Spleen (tissue), 11 donors: ENCODE data around the gene CCDC149. TPM values are rescaled to one million over a fixed set of nuclear protein-coding genes. Genes with fewer than 3 reads are reported as not detected.

ENCODE experiments used
- DNase-seq: peaks from one replicate; pipeline ENCODE4 v3.0.0-alpha.2; 2020
- H3K27ac ChIP-seq, 8 donors: fragments of 200-600 bp; sonication (generic) in 7 of 8; 1 replicate in 4 of 8; 2 replicates in 4 of 8; pipeline versions ENCODE4 v1.5.0 to v1.8.0; 2016 to 2021; ENCODE audit warnings: inconsistent platforms in 4 of 8, mild to moderate bottlenecking in 4 of 8, moderate library complexity in 1 of 8
- H3K27me3 ChIP-seq, 7 donors: fragments of 200-600 bp; sonication (generic) in 6 of 7; replicated peaks in 1 of 7; 1 replicate in 4 of 7; 2 replicates in 3 of 7; pipeline versions ENCODE4 v1.5.0 to v1.8.0; 2016 to 2021; ENCODE audit warnings: inconsistent platforms in 3 of 7, mild to moderate bottlenecking in 1 of 7
- H3K36me3 ChIP-seq, 6 donors: fragments of 200-600 bp; sonication (generic) in 5 of 6; 1 replicate in 4 of 6; 2 replicates in 2 of 6; pipeline versions ENCODE4 v1.5.0 to v1.8.0; 2016 to 2021; ENCODE audit warnings: inconsistent platforms in 2 of 6
- H3K4me1 ChIP-seq, 6 donors: fragments of 200-600 bp; sonication (generic) in 5 of 6; 1 replicate in 3 of 6; 2 replicates in 3 of 6; pipeline versions ENCODE4 v1.5.0 to v1.8.0; 2016 to 2021; ENCODE audit warnings: inconsistent platforms in 3 of 6
- H3K4me3 ChIP-seq, 8 donors: fragments of 200-600 bp; sonication (generic) in 7 of 8; 1 replicate in 4 of 8; 2 replicates in 4 of 8; pipeline versions ENCODE4 v1.5.0 to v1.8.0; 2016 to 2021; ENCODE audit warnings: inconsistent platforms in 4 of 8, mild to moderate bottlenecking in 4 of 8, moderate library complexity in 2 of 8
- H3K9me3 ChIP-seq, 8 donors: fragments of 200-600 bp; sonication (generic) in 7 of 8; 1 replicate in 4 of 8; 2 replicates in 4 of 8; pipeline versions ENCODE4 v1.5.0 to v1.8.0; 2016 to 2021; ENCODE audit warnings: inconsistent platforms in 4 of 8
- POLR2A ChIP-seq, 3 donors: fragments of 450-650 bp; IDR thresholded peaks; one replicate each; pipeline ENCODE4 v1.5.1; 2017; ENCODE audit warnings: antibody characterized with exemption in 3 of 3, mild to moderate bottlenecking in 1 of 3
- POLR2AphosphoS5 ChIP-seq, 3 donors: sonication (generic); formaldehyde crosslinking; IDR thresholded peaks; one replicate each; pipeline ENCODE4 v1.5.1; 2017; ENCODE audit warnings: antibody characterized with exemption in 3 of 3
- WGBS, 5 donors: extraction: QIAGEN DNeasy Blood & Tissue Kit in 3 of 5; methylation state at CpG; one replicate each; pipeline versions ENCODE4 v1.1.5 to v1.1.7; 2013 to 2018; 5-methylcytosine and 5-hydroxymethylcytosine counted together
- intact Hi-C: fragments of 100-400 bp; cut with DNase I; formaldehyde crosslinking; loops from one replicate; pipeline ENCODE4 v1.15.0; 2023; ENCODE audit warnings: low total_unique reads
- polyA plus RNA-seq, 3 donors: library from polyadenylated mRNA; stranded (reverse); fragments of 200-250 nt; gene quantifications; one replicate each; pipeline ENCODE4 v1.2.1, GENCODE V29; 2013
- total RNA-seq, 7 donors: library from RNA; depleted of rRNA in 3 of 7; stranded (reverse); fragments of >200 nt in 3 of 7; fragmentation: NEBNext Ultra II Directional in 4 of 7; extraction: Animal tissue kit (Norgen Biotek cat#: 25700) in 4 of 7; gene quantifications; one replicate each; pipeline versions ENCODE4 v1.1.0 to v1.2.1, GENCODE V29; 2016 to 2021
- TF ChIP-seq, protein P1 (sequence below), 11 experiments: fragments of 200-600 bp in 7 of 11; fragments of 450-650 bp in 4 of 11; sonication (generic) in 4 of 11; IDR thresholded peaks in 8 of 11; conservative IDR thresholded peaks in 3 of 11; 1 replicate in 7 of 11; 2 replicates in 4 of 11; pipeline versions ENCODE4 v1.4.0 to v1.8.0; 2016 to 2021; ENCODE audit warnings: antibody characterized with exemption in 11 of 11, inconsistent platforms in 4 of 11, mild to moderate bottlenecking in 1 of 11
- donor health status: healthy with polysubstance abuse.
- donor health status: DM: no; HTN: no; CAD: no; lungs with moderate emphysema.
- donor health status: DM: no; HTN: no; CAD: no.
- donor health status: Bipolar disorder and iron deficiency.
- donor health status: healthy.
- donor health status: DM: no; HTN: no; CAD: no.
- donor health status: DM: yes; HTN: yes; CAD: no.

CCDC149 gene
- total and polyA plus RNA-seq, 10 donors: 1.9 to 16.0 (median 9.8) TPM

DNA sequence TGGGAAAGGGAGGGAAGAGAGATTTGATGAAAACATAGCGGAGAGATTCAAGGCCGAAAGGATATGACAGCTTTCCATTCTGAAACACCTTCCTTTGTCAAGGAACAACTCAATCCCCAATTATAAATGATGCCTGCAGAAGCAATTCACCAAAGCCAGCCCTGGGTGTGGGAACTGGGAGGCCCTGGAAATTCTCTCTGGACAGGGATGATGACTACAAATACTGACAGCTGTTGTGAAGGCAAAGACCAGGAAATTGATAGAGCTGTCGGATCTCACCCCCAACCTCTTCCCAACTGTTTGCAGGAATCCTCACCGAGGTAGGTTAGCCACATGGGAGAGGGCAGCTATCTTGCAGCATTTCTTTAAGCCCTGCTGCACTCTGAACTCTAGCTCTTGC, 54.3 kb downstream of the CCDC149 start:
- H3K4me1 ChIP-seq: peaks cover 0 to 3% (median 0%) of the 10 kb centered on the region in 6 donors
- peaks cover 0 to 15% (median 9%) of the 10 kb centered on the region in 8 donors for H3K9me3 ChIP-seq
- no peaks in the 10 kb centered on the region for H3K36me3 ChIP-seq
- no peak overlapping the region for H3K4me3 ChIP-seq
- WGBS, 5 donors: 56 to 84% (median 78%) methylated on average over 4 of the region's 4 CpGs
- H3K27ac ChIP-seq: no peak overlapping the region
- intact Hi-C loops: no loop called here
- no peaks in the 10 kb centered on the region for H3K27me3 ChIP-seq
- TF ChIP-seq POLR2AphosphoS5 (IDR thresholded peaks at IDR 0.05) (no peak), POLR2A (IDR thresholded peaks at IDR 0.05) (no peak)
- TF ChIP-seq, protein P1, sequence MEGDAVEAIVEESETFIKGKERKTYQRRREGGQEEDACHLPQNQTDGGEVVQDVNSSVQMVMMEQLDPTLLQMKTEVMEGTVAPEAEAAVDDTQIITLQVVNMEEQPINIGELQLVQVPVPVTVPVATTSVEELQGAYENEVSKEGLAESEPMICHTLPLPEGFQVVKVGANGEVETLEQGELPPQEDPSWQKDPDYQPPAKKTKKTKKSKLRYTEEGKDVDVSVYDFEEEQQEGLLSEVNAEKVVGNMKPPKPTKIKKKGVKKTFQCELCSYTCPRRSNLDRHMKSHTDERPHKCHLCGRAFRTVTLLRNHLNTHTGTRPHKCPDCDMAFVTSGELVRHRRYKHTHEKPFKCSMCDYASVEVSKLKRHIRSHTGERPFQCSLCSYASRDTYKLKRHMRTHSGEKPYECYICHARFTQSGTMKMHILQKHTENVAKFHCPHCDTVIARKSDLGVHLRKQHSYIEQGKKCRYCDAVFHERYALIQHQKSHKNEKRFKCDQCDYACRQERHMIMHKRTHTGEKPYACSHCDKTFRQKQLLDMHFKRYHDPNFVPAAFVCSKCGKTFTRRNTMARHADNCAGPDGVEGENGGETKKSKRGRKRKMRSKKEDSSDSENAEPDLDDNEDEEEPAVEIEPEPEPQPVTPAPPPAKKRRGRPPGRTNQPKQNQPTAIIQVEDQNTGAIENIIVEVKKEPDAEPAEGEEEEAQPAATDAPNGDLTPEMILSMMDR (IDR thresholded peaks at IDR 0.05 in 8 of 11, conservative IDR thresholded peaks at IDR 0.05 in 3 of 11): no peak
- no peak for DNase-seq

DNA sequence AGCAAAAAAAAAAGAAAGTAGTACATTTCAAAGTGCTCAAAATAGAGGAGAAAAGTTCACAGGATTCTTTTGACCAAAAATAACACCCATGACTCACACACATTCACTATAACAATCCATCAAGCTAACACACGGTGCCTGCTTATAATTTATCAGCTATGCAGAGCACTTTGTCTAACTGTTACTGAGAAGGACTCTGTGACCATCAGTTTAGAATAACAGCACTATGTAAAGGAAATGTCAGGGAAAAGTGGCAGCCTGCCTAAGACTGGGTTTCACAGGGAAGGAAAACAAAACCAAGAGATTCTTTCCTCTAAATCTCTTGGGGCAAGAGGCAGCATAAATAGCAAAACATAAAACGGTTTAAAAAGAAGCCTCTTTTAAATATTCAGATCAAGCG, 54.8 kb downstream of the CCDC149 start:
- 30 to 47% (median 36%) methylated on average over 3 of the region's 3 CpGs for WGBS, 5 donors
- Histone ChIP-seq H3K27me3 (no peaks in the 10 kb centered on the region), H3K9me3 (peaks cover 0 to 10% (median 4%) of the 10 kb centered on the region in 8 donors), H3K4me3 (no peak overlapping the region), H3K4me1 (peaks cover 0 to 3% (median 0%) of the 10 kb centered on the region in 6 donors), H3K27ac (no peak overlapping the region), H3K36me3 (no peaks in the 10 kb centered on the region)
- DNase-seq: no peak
- intact Hi-C loops: no loop called here
- TF ChIP-seq, protein P1 (IDR thresholded peaks at IDR 0.05 in 8 of 11, conservative IDR thresholded peaks at IDR 0.05 in 3 of 11): no peak

DNA sequence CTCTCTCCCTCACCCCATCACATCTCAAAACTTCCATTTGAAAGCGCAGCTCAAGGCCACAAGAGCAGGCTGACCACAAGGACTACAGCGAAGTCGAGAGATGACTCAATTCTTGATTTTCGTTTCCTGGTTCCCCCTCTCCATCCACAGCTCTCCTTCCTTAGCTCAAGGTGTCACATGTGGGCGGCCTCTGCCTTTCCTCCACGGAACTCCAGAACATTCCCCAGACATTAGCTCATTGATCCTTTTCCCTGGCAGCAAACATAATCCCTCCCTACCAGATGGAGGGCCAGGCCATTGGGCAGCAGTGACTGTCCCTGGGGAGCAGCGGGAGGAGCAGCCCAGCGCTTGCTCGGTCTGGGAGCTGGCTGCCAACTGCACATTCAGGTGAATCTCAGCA, 56.3 kb downstream of the CCDC149 start:
- TF ChIP-seq POLR2AphosphoS5 (IDR thresholded peaks at IDR 0.05): no peak
- no peaks in the 10 kb centered on the region for H3K36me3 ChIP-seq
- no peak for DNase-seq
- H3K4me1 ChIP-seq: peaks cover 0 to 3% (median 0%) of the 10 kb centered on the region in 6 donors
- intact Hi-C loops: no loop called here
- no peak overlapping the region for H3K4me3 ChIP-seq
- 73 to 92% (median 81%) methylated on average over 9 of the region's 9 CpGs for WGBS, 5 donors
- no peaks in the 10 kb centered on the region for H3K27me3 ChIP-seq
- H3K9me3 ChIP-seq: no peaks in the 10 kb centered on the region
- H3K27ac ChIP-seq: no peak overlapping the region

DNA sequence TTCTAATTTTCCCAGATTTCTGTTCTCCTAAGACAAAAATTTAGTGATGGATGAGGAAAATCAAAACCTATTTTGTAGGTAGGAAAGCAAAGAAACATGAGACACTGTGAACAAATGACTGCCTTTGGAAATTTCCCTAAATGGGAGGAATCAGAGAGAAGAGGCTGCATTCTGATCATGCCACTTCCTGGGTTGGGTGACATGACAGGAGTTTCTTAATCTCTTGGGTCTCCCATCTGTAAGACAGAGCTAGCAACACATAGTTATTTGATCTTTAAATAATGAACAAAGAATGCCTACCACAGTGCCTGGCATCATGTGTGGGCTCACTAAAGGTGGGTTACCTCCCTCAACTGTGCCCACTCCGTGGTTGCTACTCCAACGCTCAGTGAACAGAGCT, 57.1 kb downstream of the CCDC149 start:
- H3K36me3 ChIP-seq: no peaks in the 10 kb centered on the region
- 95 to 96% (median 96%) methylated on average over 2 of the region's 2 CpGs for WGBS, 5 donors
- no peak overlapping the region for H3K4me3 ChIP-seq
- H3K27me3 ChIP-seq: no peaks in the 10 kb centered on the region
- intact Hi-C loops: no loop called here
- no peak overlapping the region for H3K27ac ChIP-seq
- TF ChIP-seq POLR2A (IDR thresholded peaks at IDR 0.05): no peak
- TF ChIP-seq, protein P1 (IDR thresholded peaks at IDR 0.05 in 8 of 11, conservative IDR thresholded peaks at IDR 0.05 in 3 of 11): no peak
- TF ChIP-seq POLR2AphosphoS5 (IDR thresholded peaks at IDR 0.05): no peak
- no peak for DNase-seq
- no peaks in the 10 kb centered on the region for H3K9me3 ChIP-seq
- peaks cover 0 to 3% (median 0%) of the 10 kb centered on the region in 6 donors for H3K4me1 ChIP-seq

DNA sequence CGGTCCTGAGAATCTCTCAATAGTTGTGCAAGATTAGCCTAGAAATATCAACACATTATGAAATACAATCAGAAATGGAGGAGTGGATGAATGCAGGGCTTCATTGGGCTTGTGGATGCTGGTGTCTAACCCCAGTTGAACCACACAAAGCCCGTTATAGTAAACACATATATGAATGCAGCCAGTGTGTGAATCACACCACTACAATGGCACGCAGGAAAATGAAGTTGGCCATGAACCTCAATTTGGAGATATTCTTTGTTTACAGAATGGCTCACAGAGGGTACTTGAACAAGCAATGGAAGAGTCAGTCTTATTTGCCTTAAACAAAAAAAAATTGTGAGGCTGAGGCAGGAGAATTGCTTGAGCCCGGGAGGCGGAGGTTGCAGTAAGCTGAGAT, 59.7 kb downstream of the CCDC149 start:
- 90 to 97% (median 92%) methylated on average over 5 of the region's 5 CpGs for WGBS, 5 donors
- H3K27ac ChIP-seq: no peak overlapping the region
- H3K27me3 ChIP-seq: no peaks in the 10 kb centered on the region
- no peaks in the 10 kb centered on the region for H3K36me3 ChIP-seq
- peaks cover 0 to under 1% (median 0%) of the 10 kb centered on the region in 6 donors for H3K4me1 ChIP-seq
- H3K9me3 ChIP-seq: no peaks in the 10 kb centered on the region
- H3K4me3 ChIP-seq: no peak overlapping the region
- intact Hi-C loops: no loop called here
- no peak for DNase-seq
- no peak for TF ChIP-seq POLR2AphosphoS5 (IDR thresholded peaks at IDR 0.05)
- TF ChIP-seq, protein P1 (IDR thresholded peaks at IDR 0.05 in 8 of 11, conservative IDR thresholded peaks at IDR 0.05 in 3 of 11): no peak
